ENCODE data around the gene NMD3.
"Not testable (repeated sequence)": the region's sequence is repeated elsewhere in the genome, so short reads cannot be mapped to it uniquely, and the experiment has no call there.

Gene NMD3

GRCh38 chr3:161220850-161221753 lies at the start of gene NMD3:
Gene NMD3, plus strand, starts transcription at chr3:161221311. Its CDS starts 703 bp downstream, at chr3:161222014.
- DNase-seq (ENCODE audit: low read depth, low spot score) = peak; percentile 80

GRCh38 chr3:161171639-161172552 lies 49.2 kb upstream of the NMD3 start:
- no peak for DNase-seq (ENCODE audit: low read depth, low spot score)

GRCh38 chr3:161175506-161175905 lies 45.6 kb upstream of the NMD3 start:
- DNase-seq (ENCODE audit: low read depth, low spot score) = no peak

- DNase-seq (ENCODE audit: low read depth, low spot score) = peak; percentile 91
These were observed 43.1 kb upstream of the NMD3 start for GRCh38 chr3:161177991-161178390.

GRCh38 chr3:161181371-161181770 lies 39.7 kb upstream of the NMD3 start:
- not testable (repeated sequence) for DNase-seq (ENCODE audit: low read depth, low spot score)

GRCh38 chr3:161187046-161187445 lies 34.1 kb upstream of the NMD3 start:
- no peak for DNase-seq (ENCODE audit: low read depth, low spot score)

- DNase-seq (ENCODE audit: low read depth, low spot score) = no peak
These were observed 23.0 kb upstream of the NMD3 start for GRCh38 chr3:161197855-161198850.

GRCh38 chr3:161199926-161200325 lies 21.2 kb upstream of the NMD3 start:
- DNase-seq (ENCODE audit: low read depth, low spot score) = no peak

- no peak for DNase-seq (ENCODE audit: low read depth, low spot score)
These were observed 17.5 kb upstream of the NMD3 start for GRCh38 chr3:161203485-161204098.

- no peak for DNase-seq (ENCODE audit: low read depth, low spot score)
These were observed 12.2 kb upstream of the NMD3 start for GRCh38 chr3:161208931-161209330.

- DNase-seq (ENCODE audit: low read depth, low spot score) = no peak
These were observed 8.8 kb upstream of the NMD3 start for GRCh38 chr3:161212171-161212771.

GRCh38 chr3:161212906-161213305 lies 8.2 kb upstream of the NMD3 start:
- no peak for DNase-seq (ENCODE audit: low read depth, low spot score)

- DNase-seq (ENCODE audit: low read depth, low spot score) = no peak
These were observed 7.5 kb upstream of the NMD3 start for GRCh38 chr3:161213644-161214043.

GRCh38 chr3:161215185-161215584 lies 5.9 kb upstream of the NMD3 start:
- no peak for DNase-seq (ENCODE audit: low read depth, low spot score)

GRCh38 chr3:161217496-161217895 lies 3.6 kb upstream of the NMD3 start:
- no peak for DNase-seq (ENCODE audit: low read depth, low spot score)

GRCh38 chr3:161219495-161219894 lies 1.6 kb upstream of the NMD3 start:
- no peak for DNase-seq (ENCODE audit: low read depth, low spot score)

- no peak for DNase-seq (ENCODE audit: low read depth, low spot score)
These were observed 892 bp downstream of the NMD3 start for GRCh38 chr3:161221806-161222600.

GRCh38 chr3:161222662-161223061 lies 1.6 kb downstream of the NMD3 start:
- no peak for DNase-seq (ENCODE audit: low read depth, low spot score)

- DNase-seq (ENCODE audit: low read depth, low spot score) = no peak
These were observed 3.7 kb downstream of the NMD3 start for GRCh38 chr3:161224786-161225185.

Data from brain pericyte (primary cell).